GM23338 (cell line): Measurements from ENCODE around the gene MSH4. TPM values are rescaled to one million over a fixed set of nuclear protein-coding genes. Genes with fewer than 3 reads are reported as not detected.

ENCODE experiments used
- ATAC-seq: fragments of 200-7000 bp; cut with Tn5 transposase; 3 replicates; pipeline ENCODE4 v1.9.1; 2020
- DNase-seq: peaks from one replicate; pipeline ENCODE4 v3.0.0-alpha.2; 2015; ENCODE audit warnings: low spot score
- H2AFZ ChIP-seq: fragments of 200-600 bp; sonication (generic); 2 replicates; pipeline ENCODE4 v1.8.0; 2016; ENCODE audit warnings: antibody characterized with exemption, mild to moderate bottlenecking, moderate library complexity
- H3F3A ChIP-seq: fragments of 200-600 bp; sonication (generic); replicated peaks from 2 replicates; pipeline ENCODE4 v1.8.0; 2017; ENCODE audit warnings: antibody characterized with exemption, mixed run types, low read depth
- H3K27ac ChIP-seq: fragments of 200-600 bp; sonication (generic); 2 replicates; pipeline ENCODE4 v1.6.1; 2016; ENCODE audit warnings: low read depth
- H3K27me3 ChIP-seq: fragments of 200-600 bp; sonication (generic); 2 replicates; pipeline ENCODE4 v1.8.0; 2016; ENCODE audit warnings: mild to moderate bottlenecking, mixed run types, moderate library complexity; ENCODE audit not compliant: insufficient read depth
- H3K36me3 ChIP-seq: fragments of 200-600 bp; sonication (generic); 2 replicates; pipeline ENCODE4 v1.8.0; 2016; ENCODE audit warnings: mild to moderate bottlenecking; ENCODE audit not compliant: insufficient read depth
- H3K4me1 ChIP-seq: fragments of 200-600 bp; sonication (generic); 2 replicates; pipeline ENCODE4 v1.8.0; 2016; ENCODE audit warnings: mild to moderate bottlenecking, moderate library complexity; ENCODE audit not compliant: insufficient read depth
- H3K4me2 ChIP-seq: fragments of 200-600 bp; sonication (generic); 2 replicates; pipeline ENCODE4 v1.7.1; 2017; ENCODE audit warnings: mixed run types
- H3K4me3 ChIP-seq: fragments of 200-600 bp; sonication (generic); 2 replicates; pipeline ENCODE4 v1.6.1; 2016; ENCODE audit warnings: mixed run types
- H3K79me2 ChIP-seq: fragments of 200-600 bp; sonication (generic); replicated peaks from 2 replicates; pipeline ENCODE4 v1.8.0; 2017; ENCODE audit warnings: mild to moderate bottlenecking; ENCODE audit not compliant: insufficient read depth
- H3K9me2 ChIP-seq: fragments of 200-600 bp; sonication (generic); 2 replicates; pipeline ENCODE4 v1.8.0; 2017; ENCODE audit not compliant: insufficient read depth
- H4K20me1 ChIP-seq: fragments of 200-600 bp; sonication (generic); replicated peaks from 2 replicates; pipeline ENCODE4 v1.8.0; 2017; ENCODE audit warnings: mild to moderate bottlenecking; ENCODE audit not compliant: insufficient read depth
- H3K27ac Mint-ChIP-seq: 2 replicates; pipeline ENCODE4 v1.8.0; 2020; ENCODE audit warnings: inconsistent platforms, mild to moderate bottlenecking, moderate library complexity, mixed read lengths
- H3K27me3 Mint-ChIP-seq: 3 replicates; pipeline ENCODE4 v1.8.0; 2022; ENCODE audit warnings: low read depth, mild to moderate bottlenecking, moderate library complexity, mixed read lengths, inconsistent platforms; ENCODE audit not compliant: insufficient read depth, poor library complexity
- H3K36me3 Mint-ChIP-seq: 3 replicates; pipeline ENCODE4 v1.8.0; 2021; ENCODE audit warnings: low read depth, mild to moderate bottlenecking, inconsistent platforms, moderate library complexity, mixed read lengths
- H3K4me1 Mint-ChIP-seq: 3 replicates; pipeline ENCODE4 v1.8.0; 2020; ENCODE audit warnings: mild to moderate bottlenecking, inconsistent platforms, mixed read lengths
- H3K4me3 Mint-ChIP-seq: 3 replicates; pipeline ENCODE4 v1.8.0; 2021; ENCODE audit warnings: moderate library complexity, mild to moderate bottlenecking, inconsistent platforms, mixed read lengths
- H3K9me3 Mint-ChIP-seq: 3 replicates; pipeline ENCODE4 v1.8.0; 2020; ENCODE audit warnings: moderate library complexity, mild to moderate bottlenecking, inconsistent platforms, mixed read lengths
- CREB1 ChIP-seq: fragments of 250-450 bp; sonication (Bioruptor Pico); IDR thresholded peaks from 2 replicates; pipeline ENCODE4 v1.5.0; 2020; ENCODE audit warnings: low read depth, mild to moderate bottlenecking, moderate library complexity
- CTCF ChIP-seq, 2 experiments: fragments of 200-600 bp in 1 of 2; sonication (generic) in 1 of 2; conservative IDR thresholded peaks; 2 replicates each; pipeline versions ENCODE4 v1.5.1 to v1.6.1; 2016 to 2017; ENCODE audit warnings: antibody characterized with exemption in 2 of 2, low read depth in 2 of 2, mild to moderate bottlenecking in 2 of 2, moderate library complexity in 1 of 2
- ETS1 ChIP-seq: IDR thresholded peaks from 2 replicates; pipeline ENCODE4 v1.6.1; 2016; ENCODE audit warnings: antibody characterized with exemption
- EZH2 ChIP-seq: fragments of 200-600 bp; sonication (generic); IDR thresholded peaks from one replicate; pipeline ENCODE4 v1.8.0; 2017; ENCODE audit warnings: antibody characterized with exemption, mild to moderate bottlenecking, low read depth; ENCODE audit not compliant: unreplicated experiment
- EZH2phosphoT487 ChIP-seq: fragments of 200-600 bp; sonication (generic); IDR thresholded peaks from one replicate; pipeline ENCODE4 v1.8.1; 2018; ENCODE audit warnings: antibody characterized with exemption; ENCODE audit not compliant: unreplicated experiment
- JUNB ChIP-seq: IDR thresholded peaks from one replicate; pipeline ENCODE4 v1.6.1; 2016; ENCODE audit warnings: antibody characterized with exemption; ENCODE audit not compliant: unreplicated experiment
- NANOG ChIP-seq: IDR thresholded peaks from 2 replicates; pipeline ENCODE4 v1.6.1; 2016; ENCODE audit warnings: antibody characterized with exemption, borderline replicate concordance
- POLR2AphosphoS5 ChIP-seq: IDR thresholded peaks from 2 replicates; pipeline ENCODE4 v1.6.1; 2016; ENCODE audit warnings: antibody characterized with exemption, low read depth
- REST ChIP-seq: IDR thresholded peaks from one replicate; pipeline ENCODE4 v1.6.1; 2018; ENCODE audit warnings: antibody characterized with exemption; ENCODE audit not compliant: unreplicated experiment
- STAT1 ChIP-seq: IDR thresholded peaks from one replicate; pipeline ENCODE4 v1.6.1; 2016; ENCODE audit warnings: antibody characterized with exemption; ENCODE audit not compliant: unreplicated experiment
- ZNF114 ChIP-seq: fragments of 250-450 bp; sonication (Bioruptor Pico); IDR thresholded peaks from 2 replicates; pipeline ENCODE4 v1.5.0; 2020; ENCODE audit warnings: mild to moderate bottlenecking, moderate library complexity
- ZNF331 ChIP-seq: fragments of 250-450 bp; sonication (Bioruptor Pico); IDR thresholded peaks from 2 replicates; pipeline ENCODE4 v1.5.0; 2020; ENCODE audit warnings: low read depth, mild to moderate bottlenecking, moderate library complexity
- polyA plus RNA-seq: library from polyadenylated mRNA; unstranded; fragments of >200 nt; fragmentation: Nextera tagmentation; extraction: Ambion mirVana; gene quantifications from 2 replicates; pipeline ENCODE4 v1.2.1, GENCODE V29; 2016
- total RNA-seq: library from RNA; depleted of rRNA; stranded (reverse); fragments of >200 nt; shearing (Covaris generic); gene quantifications from 2 replicates; pipeline ENCODE4 v1.2.3, GENCODE V29; 2014

The MSH4 gene
- total and polyA plus RNA-seq, 2 experiments from 2014 or later = 0.10 to 0.24 TPM

GRCh38 chr1:75841421-75841820 is 44.7 kb downstream of the MSH4 start (continued):
- TF ChIP-seq REST (no peak), CREB1 (CRISPR knock-in tag) (no peak), EZH2phosphoT487 (no peak), POLR2AphosphoS5 (no peak), NANOG (no peak), ZNF114 (CRISPR knock-in tag) (no peak), STAT1 (no peak), ZNF331 (CRISPR knock-in tag) (no peak), CTCF (conservative IDR thresholded peaks at IDR 0.05; ENCODE audit: low read depth in 2 of 2) (no peak)

GRCh38 chr1:75845576-75845975 is 48.9 kb downstream of the MSH4 start:
- no peaks in the 10 kb centered on the region; the same call in 2 of the 3 replicates for H3K9me3 Mint-ChIP-seq
- TF ChIP-seq CREB1 (CRISPR knock-in tag) (no peak), JUNB (no peak), EZH2 (no peak), ZNF331 (CRISPR knock-in tag) (no peak), REST (no peak), CTCF (conservative IDR thresholded peaks at IDR 0.05; ENCODE audit: low read depth in 2 of 2) (no peak), ETS1 (no peak), ZNF114 (CRISPR knock-in tag) (no peak), STAT1 (no peak)
- H4K20me1 ChIP-seq = no peaks in the 10 kb centered on the region
- no peaks in the 10 kb centered on the region for H3K36me3 Mint-ChIP-seq
- no peaks in the 10 kb centered on the region for H3K4me1 Mint-ChIP-seq
- no peaks in the 10 kb centered on the region for H3K27me3 Mint-ChIP-seq
- H3K4me1 ChIP-seq = no peaks in the 10 kb centered on the region
- H3K36me3 ChIP-seq = no peaks in the 10 kb centered on the region
- no peak for ATAC-seq
- no peaks in the 10 kb centered on the region for H3K9me2 ChIP-seq
- DNase-seq = no peak
- H3F3A ChIP-seq = no peaks in the 10 kb centered on the region
- no peak overlapping the region for H3K4me2 ChIP-seq
- no peaks in the 10 kb centered on the region for H3K79me2 ChIP-seq
- H3K27ac Mint-ChIP-seq = no peak overlapping the region
- H3K4me3 ChIP-seq = no peak overlapping the region
- no peak overlapping the region for H3K27ac ChIP-seq
- no peaks in the 10 kb centered on the region for H3K27me3 ChIP-seq
- H2AFZ ChIP-seq = no peak overlapping the region
- no peak overlapping the region for H3K4me3 Mint-ChIP-seq
